Liver (tissue), 3 donors: ENCODE results near the gene CBFB.

Experiments
- ATF3 ChIP-seq: IDR thresholded peaks from 2 replicates; pipeline ENCODE4 v1.6.1; 2016; ENCODE audit warnings: antibody characterized with exemption
- CTCF ChIP-seq: fragments of 150-350 bp; IDR thresholded peaks from 2 replicates; pipeline ENCODE4 v1.5.1; 2017; ENCODE audit warnings: improper control_type of control experiment, low read depth, low read length; ENCODE audit not compliant: missing input control
- FOXA1 ChIP-seq: IDR thresholded peaks from 2 replicates; pipeline ENCODE4 v1.6.1; 2016; ENCODE audit warnings: antibody characterized with exemption
- RAD21 ChIP-seq, 2 donors: IDR thresholded peaks; 2 replicates each; pipeline ENCODE4 v1.6.1; 2016; ENCODE audit warnings: antibody characterized with exemption in 2 of 2, mild to moderate bottlenecking in 2 of 2
- REST ChIP-seq: IDR thresholded peaks from 2 replicates; pipeline ENCODE4 v1.6.1; 2016; ENCODE audit warnings: antibody characterized with exemption, mild to moderate bottlenecking
- RXRA ChIP-seq, 2 donors: IDR thresholded peaks; 2 replicates each; pipeline ENCODE4 v1.6.1; 2017 to 2018; ENCODE audit warnings: antibody characterized with exemption in 2 of 2, mild to moderate bottlenecking in 1 of 2
- TAF1 ChIP-seq: conservative IDR thresholded peaks from 2 replicates; pipeline ENCODE4 v1.6.1; 2016; ENCODE audit warnings: antibody characterized with exemption, mild to moderate bottlenecking
- donor health status: healthy.
- donor health status: healthy.

GRCh38 chr16:67100569-67101310, 71.8 kb downstream of the CBFB start:
- TF ChIP-seq CTCF = peak; percentile 17
- no peak for TF ChIP-seq ATF3
- TF ChIP-seq REST = no peak
- TF ChIP-seq RAD21 (IDR thresholded peaks at IDR 0.05) = peak; percentile 56 to 66
- TF ChIP-seq RXRA (IDR thresholded peaks at IDR 0.05) = no peak
- no peak for TF ChIP-seq TAF1
- TF ChIP-seq FOXA1 = no peak
